ENCODE results near the gene MAP1A.
"Not testable (repeated sequence)": the region's sequence is repeated elsewhere in the genome, so short reads cannot be mapped to it uniquely, and the experiment has no call there.

Gene MAP1A

GRCh38 chr15:43527802-43528541 lies 10.6 kb downstream of the MAP1A start:
- H3K4me3 ChIP-seq (ENCODE audit: low read length): no peak overlapping the region
- H3K36me3 ChIP-seq (ENCODE audit: insufficient read depth, low read length): peaks cover 48% of the 10 kb centered on the region
- peaks cover 15% of the 10 kb centered on the region for H3K9me3 ChIP-seq (ENCODE audit: low read length)
- no peak overlapping the region for H2AFZ ChIP-seq (ENCODE audit: low read depth, low read length)
- no peaks in the 10 kb centered on the region for H3K4me1 ChIP-seq (ENCODE audit: insufficient read depth, low read length)
- H3K27me3 ChIP-seq (ENCODE audit: insufficient read depth, low read length): no peaks in the 10 kb centered on the region

DNA sequence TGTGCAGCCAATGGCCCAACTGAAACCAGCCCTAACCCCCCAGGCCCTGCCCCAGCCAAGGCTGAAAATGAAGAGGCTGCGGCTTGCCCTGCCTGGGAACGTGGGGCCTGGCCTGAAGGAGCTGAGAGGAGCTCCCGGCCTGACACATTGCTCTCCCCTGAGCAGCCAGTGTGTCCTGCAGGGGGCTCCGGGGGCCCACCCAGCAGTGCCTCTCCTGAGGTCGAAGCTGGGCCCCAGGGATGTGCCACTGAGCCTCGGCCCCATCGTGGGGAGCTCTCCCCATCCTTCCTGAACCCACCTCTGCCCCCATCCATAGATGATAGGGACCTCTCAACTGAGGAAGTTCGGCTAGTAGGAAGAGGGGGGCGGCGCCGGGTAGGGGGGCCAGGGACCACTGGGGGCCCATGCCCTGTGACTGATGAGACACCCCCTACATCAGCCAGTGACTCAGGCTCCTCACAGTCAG lies 11.2 kb downstream of the MAP1A start:
- H3K36me3 ChIP-seq (ENCODE audit: insufficient read depth, low read length): peaks cover 42% of the 10 kb centered on the region
- H3K9me3 ChIP-seq (ENCODE audit: low read length): peaks cover 9% of the 10 kb centered on the region
- H2AFZ ChIP-seq (ENCODE audit: low read depth, low read length): no peak overlapping the region
- H3K27me3 ChIP-seq (ENCODE audit: insufficient read depth, low read length): no peaks in the 10 kb centered on the region
- no peak overlapping the region for H3K4me3 ChIP-seq (ENCODE audit: low read length)
- H3K4me1 ChIP-seq (ENCODE audit: insufficient read depth, low read length): no peaks in the 10 kb centered on the region

DNA sequence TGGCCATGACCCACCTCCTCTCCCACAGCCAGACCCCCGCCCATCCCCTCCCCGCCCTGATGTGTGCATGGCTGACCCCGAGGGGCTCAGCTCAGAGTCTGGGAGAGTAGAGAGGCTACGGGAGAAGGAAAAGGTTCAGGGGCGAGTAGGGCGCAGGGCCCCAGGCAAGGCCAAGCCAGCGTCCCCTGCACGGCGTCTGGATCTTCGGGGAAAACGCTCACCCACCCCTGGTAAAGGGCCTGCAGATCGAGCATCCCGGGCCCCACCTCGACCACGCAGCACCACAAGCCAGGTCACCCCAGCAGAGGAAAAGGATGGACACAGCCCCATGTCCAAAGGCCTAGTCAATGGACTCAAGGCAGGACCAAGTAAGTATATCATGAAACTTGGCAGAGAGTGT lies 11.7 kb downstream of the MAP1A start:
- peaks cover 38% of the 10 kb centered on the region for H3K36me3 ChIP-seq (ENCODE audit: insufficient read depth, low read length)
- peaks cover 4% of the 10 kb centered on the region for H3K9me3 ChIP-seq (ENCODE audit: low read length)
- no peaks in the 10 kb centered on the region for H3K4me1 ChIP-seq (ENCODE audit: insufficient read depth, low read length)

GRCh38 chr15:43529587-43530345 lies 12.4 kb downstream of the MAP1A start:
- Histone ChIP-seq H3K4me3 (ENCODE audit: low read length) (no peak overlapping the region), H3K4me1 (ENCODE audit: insufficient read depth, low read length) (no peaks in the 10 kb centered on the region), H3K36me3 (ENCODE audit: insufficient read depth, low read length) (peaks cover 38% of the 10 kb centered on the region), H2AFZ (ENCODE audit: low read depth, low read length) (no peak overlapping the region), H3K27me3 (ENCODE audit: insufficient read depth, low read length) (no peaks in the 10 kb centered on the region), H3K9me3 (ENCODE audit: low read length) (no peaks in the 10 kb centered on the region)

More for the DNA sequence above, 11.7 kb downstream of the MAP1A start:
- Histone ChIP-seq H3K27me3 (ENCODE audit: insufficient read depth, low read length) (no peaks in the 10 kb centered on the region), H3K4me3 (ENCODE audit: low read length) (no peak overlapping the region), H2AFZ (ENCODE audit: low read depth, low read length) (no peak overlapping the region)

- H3K36me3 ChIP-seq (ENCODE audit: insufficient read depth, low read length): peaks cover 32% of the 10 kb centered on the region
- H3K27me3 ChIP-seq (ENCODE audit: insufficient read depth, low read length): no peaks in the 10 kb centered on the region
- no peak overlapping the region for H3K4me3 ChIP-seq (ENCODE audit: low read length)
- H3K9me3 ChIP-seq (ENCODE audit: low read length): no peaks in the 10 kb centered on the region
- H3K4me1 ChIP-seq (ENCODE audit: insufficient read depth, low read length): no peaks in the 10 kb centered on the region
- no peak overlapping the region for H2AFZ ChIP-seq (ENCODE audit: low read depth, low read length)
Measured at GRCh38 chr15:43531018-43531670, 13.7 kb downstream of the MAP1A start.

DNA sequence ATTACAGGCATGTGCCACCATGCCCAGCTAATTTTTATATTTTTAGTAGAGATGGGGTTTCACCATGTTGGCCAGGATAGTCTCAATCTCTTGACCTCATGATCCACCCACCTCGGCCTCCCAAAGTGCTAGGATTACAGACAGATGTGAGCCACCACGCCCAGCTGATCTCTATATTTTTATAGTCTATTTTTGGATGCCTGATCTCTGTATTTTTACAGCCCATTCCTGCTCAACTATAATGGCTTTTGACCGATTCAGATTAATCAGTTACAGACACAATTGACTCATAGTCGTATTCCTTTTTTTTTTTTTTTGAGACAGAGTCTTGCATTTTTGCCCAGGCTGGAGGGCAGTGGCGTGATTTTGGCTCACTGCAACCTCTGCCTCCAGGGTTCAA lies 15.4 kb downstream of the MAP1A start:
- not testable (repeated sequence) for H3K4me1 ChIP-seq (ENCODE audit: insufficient read depth, low read length); H2AFZ ChIP-seq (ENCODE audit: low read depth, low read length); H3K4me3 ChIP-seq (ENCODE audit: low read length); H3K9me3 ChIP-seq (ENCODE audit: low read length); H3K27me3 ChIP-seq (ENCODE audit: insufficient read depth, low read length)
- peaks cover 22% of the 10 kb centered on the region for H3K36me3 ChIP-seq (ENCODE audit: insufficient read depth, low read length)

- peaks cover 19% of the 10 kb centered on the region for H3K36me3 ChIP-seq (ENCODE audit: insufficient read depth, low read length)
- H2AFZ ChIP-seq (ENCODE audit: low read depth, low read length): no peak overlapping the region
- H3K9me3 ChIP-seq (ENCODE audit: low read length): no peaks in the 10 kb centered on the region
- no peak overlapping the region for H3K4me3 ChIP-seq (ENCODE audit: low read length)
- no peaks in the 10 kb centered on the region for H3K27me3 ChIP-seq (ENCODE audit: insufficient read depth, low read length)
- no peaks in the 10 kb centered on the region for H3K4me1 ChIP-seq (ENCODE audit: insufficient read depth, low read length)
Measured at GRCh38 chr15:43534897-43535296, 17.5 kb downstream of the MAP1A start.

DNA sequence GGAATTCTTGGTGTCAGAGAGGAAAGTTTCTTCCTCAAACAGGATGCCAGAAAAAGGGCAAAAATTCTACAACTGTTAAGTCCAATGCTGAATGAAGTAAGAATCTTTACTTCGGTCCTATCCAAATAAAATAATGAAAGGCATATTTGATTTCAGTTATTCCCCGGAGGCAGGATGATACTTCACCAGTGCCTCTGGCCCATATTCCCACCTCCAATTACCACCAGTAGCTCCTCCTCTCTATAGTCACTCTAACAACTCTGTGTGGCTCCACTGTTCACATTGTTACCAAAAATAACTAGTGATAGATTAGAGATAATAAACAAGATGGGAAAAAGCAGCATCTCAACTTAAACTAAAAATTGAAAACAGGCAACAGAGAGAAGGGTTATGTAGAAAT lies 20.7 kb downstream of the MAP1A start:
- Histone ChIP-seq H3K4me1 (ENCODE audit: insufficient read depth, low read length) (no peaks in the 10 kb centered on the region), H3K4me3 (ENCODE audit: low read length) (no peak overlapping the region), H2AFZ (ENCODE audit: low read depth, low read length) (no peak overlapping the region), H3K27me3 (ENCODE audit: insufficient read depth, low read length) (no peaks in the 10 kb centered on the region), H3K36me3 (ENCODE audit: insufficient read depth, low read length) (peaks cover 18% of the 10 kb centered on the region), H3K9me3 (ENCODE audit: low read length) (no peaks in the 10 kb centered on the region)

DNA sequence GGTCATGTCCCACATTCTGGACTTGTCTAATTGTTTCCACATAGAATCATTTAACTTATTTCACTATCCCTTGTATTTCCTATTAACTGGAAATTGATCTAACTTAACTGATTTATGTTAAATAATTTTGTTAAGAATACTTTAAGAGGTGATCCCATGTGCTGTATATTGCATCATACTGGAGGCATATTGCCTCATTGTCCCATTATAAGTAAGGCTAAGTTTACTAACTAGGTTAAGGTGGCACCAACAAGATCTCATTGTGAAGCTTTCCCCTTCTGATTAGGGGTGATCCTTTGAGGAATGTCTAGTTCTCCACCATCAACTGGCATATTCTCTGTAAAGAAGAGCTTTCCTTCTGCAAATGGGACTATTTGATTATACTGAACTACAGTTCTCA lies 24.4 kb downstream of the MAP1A start:
- H3K4me3 ChIP-seq (ENCODE audit: low read length): no peak overlapping the region
- H3K27me3 ChIP-seq (ENCODE audit: insufficient read depth, low read length): no peaks in the 10 kb centered on the region
- H3K4me1 ChIP-seq (ENCODE audit: insufficient read depth, low read length): no peaks in the 10 kb centered on the region
- H2AFZ ChIP-seq (ENCODE audit: low read depth, low read length): no peak overlapping the region
- H3K36me3 ChIP-seq (ENCODE audit: insufficient read depth, low read length): peaks cover 5% of the 10 kb centered on the region
- peaks cover 5% of the 10 kb centered on the region for H3K9me3 ChIP-seq (ENCODE audit: low read length)

- H2AFZ ChIP-seq (ENCODE audit: low read depth, low read length): no peak overlapping the region
Measured at GRCh38 chr15:43544266-43544665, 26.9 kb downstream of the MAP1A start.

DNA sequence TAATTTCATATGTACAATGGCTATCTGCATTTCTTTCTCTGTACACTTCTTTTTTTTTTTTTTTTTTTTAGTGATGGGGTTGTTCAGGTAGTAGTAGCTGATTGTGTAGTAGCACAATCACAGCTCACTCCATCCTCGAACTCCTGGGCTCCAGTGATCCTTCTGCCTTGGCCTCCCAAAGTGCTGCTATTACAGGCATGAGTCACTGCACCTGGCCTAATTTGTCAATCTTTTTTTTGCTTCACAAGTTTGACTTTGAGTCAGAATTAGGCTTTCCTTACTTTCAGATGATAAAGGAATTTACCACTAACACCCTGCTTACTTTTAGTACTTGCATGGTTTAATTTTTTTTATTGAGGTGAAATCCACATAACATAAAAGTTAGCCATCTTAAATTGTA lies 28.0 kb downstream of the MAP1A start:
- peaks cover 3% of the 10 kb centered on the region for H3K36me3 ChIP-seq (ENCODE audit: insufficient read depth, low read length)

More at GRCh38 chr15:43544266-43544665, 26.9 kb downstream of the MAP1A start:
- no peaks in the 10 kb centered on the region for H3K27me3 ChIP-seq (ENCODE audit: insufficient read depth, low read length)
- peaks cover 5% of the 10 kb centered on the region for H3K9me3 ChIP-seq (ENCODE audit: low read length)
- H3K4me3 ChIP-seq (ENCODE audit: low read length): no peak overlapping the region
- H3K36me3 ChIP-seq (ENCODE audit: insufficient read depth, low read length): peaks cover 5% of the 10 kb centered on the region
- H3K4me1 ChIP-seq (ENCODE audit: insufficient read depth, low read length): no peaks in the 10 kb centered on the region

DNA sequence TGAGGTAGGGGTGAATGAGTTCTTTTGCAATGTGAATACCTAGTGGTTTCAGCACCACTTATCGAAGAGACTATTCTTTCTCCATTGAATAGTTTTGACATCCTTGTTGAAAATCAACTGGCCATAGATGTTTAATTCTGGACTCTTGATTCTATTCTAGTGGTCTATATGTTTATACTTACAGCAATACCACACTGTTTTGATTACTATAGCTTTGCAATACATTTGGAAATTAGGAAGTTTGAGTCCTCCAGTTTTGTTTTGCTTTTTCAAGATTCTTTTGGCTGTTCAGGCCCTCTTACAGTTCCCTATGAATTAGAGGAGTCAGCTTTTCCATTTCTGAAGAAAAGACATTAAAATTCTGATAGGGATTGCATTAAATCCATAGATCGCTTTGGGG lies 30.1 kb downstream of the MAP1A start:
- no peak overlapping the region for H2AFZ ChIP-seq (ENCODE audit: low read depth, low read length)
- H3K9me3 ChIP-seq (ENCODE audit: low read length): peaks cover 5% of the 10 kb centered on the region
- peaks cover 3% of the 10 kb centered on the region for H3K36me3 ChIP-seq (ENCODE audit: insufficient read depth, low read length)
- no peaks in the 10 kb centered on the region for H3K27me3 ChIP-seq (ENCODE audit: insufficient read depth, low read length)
- H3K4me1 ChIP-seq (ENCODE audit: insufficient read depth, low read length): no peaks in the 10 kb centered on the region
- H3K4me3 ChIP-seq (ENCODE audit: low read length): no peak overlapping the region

More for the DNA sequence above, 28.0 kb downstream of the MAP1A start:
- Histone ChIP-seq H3K9me3 (ENCODE audit: low read length) (peaks cover 5% of the 10 kb centered on the region), H3K4me3 (ENCODE audit: low read length) (no peak overlapping the region), H3K27me3 (ENCODE audit: insufficient read depth, low read length) (no peaks in the 10 kb centered on the region), H2AFZ (ENCODE audit: low read depth, low read length) (no peak overlapping the region), H3K4me1 (ENCODE audit: insufficient read depth, low read length) (no peaks in the 10 kb centered on the region)

Measured in neuron (in vitro differentiated cells).